IMR-90 (cell line): ENCODE data around the gene ITGA2. TPM values are rescaled to one million over a fixed set of nuclear protein-coding genes. Genes with fewer than 3 reads are reported as not detected.

Source experiments
- ATAC-seq: fragments of 200-7000 bp; cut with Tn5 transposase; 2 replicates; pipeline ENCODE4 v1.9.1; 2020; ENCODE audit warnings: low read depth, mild to moderate bottlenecking, moderate library complexity
- BruUV-seq: library from RNA; stranded (reverse); fragments of 400-500 nt; replicated peaks from 2 replicates; lab custom pipeline; 2021; lab: Mats Ljungman, UMichigan
- CTCF ChIA-PET: fragments of 300-600 bp; formaldehyde crosslinking; extraction: SDS; loops from one replicate; lab custom pipeline; 2021; ENCODE audit warnings: antibody characterized with exemption; lab: Yijun Ruan, JAX
- POLR2A ChIA-PET: fragments of 300-600 bp; sonication (Branson Sonifier 250); formaldehyde crosslinking; loops from one replicate; lab custom pipeline; 2022; ENCODE audit warnings: antibody characterized with exemption; ENCODE audit not compliant: unreplicated experiment; lab: Charles Lee
- DNase-seq: peaks from one replicate; pipeline ENCODE4 v3.0.0; 2013
- H2AFZ ChIP-seq: replicated peaks from 2 replicates; pipeline ENCODE3; 2013; ENCODE audit warnings: low read length, mild to moderate bottlenecking; ENCODE audit not compliant: poor library complexity
- H2AK5ac ChIP-seq: 2 replicates; pipeline ENCODE4 v1.6.1; 2013; ENCODE audit warnings: low read depth, low read length, inconsistent platforms
- H2AK9ac ChIP-seq: replicated peaks from 2 replicates; pipeline ENCODE3; 2013; ENCODE audit warnings: mild to moderate bottlenecking, low read depth, low read length, moderate library complexity; ENCODE audit not compliant: poor library complexity
- H2BK120ac ChIP-seq: 2 replicates; pipeline ENCODE4 v1.6.1; 2013; ENCODE audit warnings: low read depth, low read length, inconsistent platforms
- H2BK15ac ChIP-seq: 3 replicates; pipeline ENCODE4 v1.6.1; 2013; ENCODE audit warnings: low read depth, low read length, inconsistent platforms
- H2BK20ac ChIP-seq: 2 replicates; pipeline ENCODE4 v1.6.1; 2013; ENCODE audit warnings: low read depth, mild to moderate bottlenecking, inconsistent platforms, low read length, moderate library complexity
- H2BK5ac ChIP-seq: 2 replicates; pipeline ENCODE4 v1.6.1; 2013; ENCODE audit warnings: mild to moderate bottlenecking, low read depth, low read length, inconsistent platforms; ENCODE audit not compliant: poor library complexity, severe bottlenecking
- H3K14ac ChIP-seq: replicated peaks from 2 replicates; pipeline ENCODE4 v1.6.1; 2013; ENCODE audit warnings: low read depth, low read length, inconsistent platforms
- H3K18ac ChIP-seq: 2 replicates; pipeline ENCODE4 v1.6.1; 2013; ENCODE audit warnings: low read depth, low read length, control low read depth
- H3K23ac ChIP-seq: 2 replicates; pipeline ENCODE4 v1.6.1; 2013; ENCODE audit warnings: low read depth, low read length, inconsistent platforms
- H3K27ac ChIP-seq: 2 replicates; pipeline ENCODE4 v1.5.1; 2013; ENCODE audit warnings: mild to moderate bottlenecking, control low read depth, low read length; ENCODE audit not compliant: insufficient read depth
- H3K27me3 ChIP-seq: 2 replicates; pipeline ENCODE4 v1.6.1; 2013; ENCODE audit warnings: low read length; ENCODE audit not compliant: control insufficient read depth, insufficient read depth
- H3K36me3 ChIP-seq: 2 replicates; pipeline ENCODE4 v1.6.1; 2013; ENCODE audit warnings: low read length, mixed read lengths; ENCODE audit not compliant: control insufficient read depth, insufficient read depth
- H3K4ac ChIP-seq: 2 replicates; pipeline ENCODE4 v1.6.1; 2013; ENCODE audit warnings: low read depth, low read length, inconsistent platforms
- H3K4me1 ChIP-seq: 2 replicates; pipeline ENCODE4 v1.6.1; 2013; ENCODE audit warnings: low read length, mixed read lengths; ENCODE audit not compliant: control insufficient read depth, insufficient read depth
- H3K4me2 ChIP-seq: 2 replicates; pipeline ENCODE4 v1.6.1; 2013; ENCODE audit warnings: low read depth, mild to moderate bottlenecking, control low read depth, low read length, moderate library complexity
- H3K4me3 ChIP-seq: 2 replicates; pipeline ENCODE4 v1.5.1; 2013; ENCODE audit warnings: low read depth, mild to moderate bottlenecking, control low read depth, low read length, moderate library complexity; ENCODE audit not compliant: insufficient read depth
- H3K56ac ChIP-seq: 2 replicates; pipeline ENCODE4 v1.6.1; 2013; ENCODE audit warnings: low read length, inconsistent platforms; ENCODE audit not compliant: insufficient read depth; ENCODE audit errors: extremely low read depth
- H3K79me1 ChIP-seq, 2 experiments: 2 replicates each; pipeline ENCODE4 v1.6.1; 2013; ENCODE audit warnings: low read length in 2 of 2, inconsistent platforms in 1 of 2, low read depth in 1 of 2
- H3K9ac ChIP-seq: 2 replicates; pipeline ENCODE4 v1.6.1; 2013; ENCODE audit warnings: low read depth, low read length, control low read depth
- H3K9me1 ChIP-seq: 2 replicates; pipeline ENCODE4 v1.6.1; 2013; ENCODE audit warnings: low read length, inconsistent platforms; ENCODE audit not compliant: insufficient read depth
- H3K9me3 ChIP-seq: 2 replicates; pipeline ENCODE4 v1.6.1; 2013; ENCODE audit warnings: low read length; ENCODE audit not compliant: control insufficient read depth, insufficient read depth
- H4K20me1 ChIP-seq: 2 replicates; pipeline ENCODE4 v1.6.1; 2013; ENCODE audit warnings: low read length, inconsistent platforms; ENCODE audit not compliant: insufficient read depth
- H4K5ac ChIP-seq: 2 replicates; pipeline ENCODE4 v1.6.1; 2013; ENCODE audit warnings: mild to moderate bottlenecking, low read depth, low read length, control low read depth
- H4K8ac ChIP-seq, 2 experiments: 2 replicates each; pipeline ENCODE4 v1.6.1; 2013; ENCODE audit warnings: low read depth in 2 of 2, low read length in 2 of 2, control low read depth in 1 of 2, inconsistent platforms in 1 of 2
- H4K91ac ChIP-seq: 2 replicates; pipeline ENCODE4 v1.6.1; 2013; ENCODE audit warnings: low read depth, low read length, inconsistent platforms; ENCODE audit not compliant: insufficient read depth
- FOS ChIP-seq: fragments of 150-350 bp; IDR thresholded peaks from 2 replicates; pipeline ENCODE4 v1.6.1; 2016; ENCODE audit warnings: low read depth, low read length
- MAZ ChIP-seq: IDR thresholded peaks from 2 replicates; pipeline ENCODE4 v1.6.1; 2012; ENCODE audit warnings: low read depth, mild to moderate bottlenecking, low read length, improper control_type of control experiment, moderate library complexity, borderline replicate concordance
- RCOR1 ChIP-seq: IDR thresholded peaks from 2 replicates; pipeline ENCODE4 v1.6.1; 2012; ENCODE audit warnings: mild to moderate bottlenecking, low read length, improper control_type of control experiment; ENCODE audit not compliant: insufficient replicate concordance
- SMC3 ChIP-seq: fragments of 150-350 bp; IDR thresholded peaks from 2 replicates; pipeline ENCODE4 v1.6.1; 2016; ENCODE audit warnings: low read depth, mild to moderate bottlenecking, antibody characterized with exemption, low read length, moderate library complexity
- WGBS, 2 experiments: methylation state at CpG; one replicate each; pipeline versions ENCODE4 v1.1.5 to v1.1.7; 2013; ENCODE audit warnings: missing lambda C conversion rate in 2 of 2; ENCODE audit not compliant: insufficient read length in 1 of 2; ENCODE audit errors: extremely low coverage in 2 of 2; 5-methylcytosine and 5-hydroxymethylcytosine counted together
- dilution Hi-C: fragments of 300-500 bp; cut with HindIII; formaldehyde crosslinking; loops from one replicate; pipeline ENCODE4 v1.14.3; 2018; ENCODE audit warnings: low sequenced_read_pairs; ENCODE audit not compliant: unreplicated experiment
- in situ Hi-C: fragments of 300-500 bp; cut with MboI; formaldehyde crosslinking; loops from 3 replicates; pipeline ENCODE4 v1.14.3; 2019; ENCODE audit warnings: low sequenced_read_pairs, inconsistent platforms, mixed read lengths
- intact Hi-C: fragments of 100-400 bp; cut with micrococcal nuclease; formaldehyde crosslinking; loops from 2 replicates; pipeline ENCODE4 v1.10.0; 2022
- polyA plus RNA-seq, 3 experiments: library from polyadenylated mRNA; depleted of rRNA; stranded (reverse); fragments of >200 nt; gene quantifications; 2 replicates each; pipeline ENCODE4 v1.2.3, GENCODE V29; 2012; ENCODE audit warnings: low replicate concordance in 1 of 3
- total RNA-seq: library from RNA; depleted of rRNA; stranded (reverse); fragments of >200 nt; gene quantifications from 2 replicates; pipeline ENCODE4 v1.2.3, GENCODE V29; 2012
- TF ChIP-seq, protein P1 (sequence below): fragments of 150-350 bp; IDR thresholded peaks from 2 replicates; pipeline ENCODE4 v1.6.1; 2017; ENCODE audit warnings: mild to moderate bottlenecking, antibody characterized with exemption, low read length, low read depth
- TF ChIP-seq, protein P2 (sequence below): conservative IDR thresholded peaks from 2 replicates; pipeline ENCODE4 v1.5.1; 2012; ENCODE audit warnings: mild to moderate bottlenecking, low read depth, low read length, improper control_type of control experiment
- TF ChIP-seq, protein P3 (sequence below): fragments of 150-350 bp; IDR thresholded peaks from 2 replicates; pipeline ENCODE4 v1.6.1; 2016; ENCODE audit warnings: low read depth, mild to moderate bottlenecking, low read length, moderate library complexity, borderline replicate concordance

Gene ITGA2
- total and polyA plus RNA-seq, 2 of the 4 experiments (the other 2 are of a cell fraction): 23.3 to 93.4 TPM

DNA sequence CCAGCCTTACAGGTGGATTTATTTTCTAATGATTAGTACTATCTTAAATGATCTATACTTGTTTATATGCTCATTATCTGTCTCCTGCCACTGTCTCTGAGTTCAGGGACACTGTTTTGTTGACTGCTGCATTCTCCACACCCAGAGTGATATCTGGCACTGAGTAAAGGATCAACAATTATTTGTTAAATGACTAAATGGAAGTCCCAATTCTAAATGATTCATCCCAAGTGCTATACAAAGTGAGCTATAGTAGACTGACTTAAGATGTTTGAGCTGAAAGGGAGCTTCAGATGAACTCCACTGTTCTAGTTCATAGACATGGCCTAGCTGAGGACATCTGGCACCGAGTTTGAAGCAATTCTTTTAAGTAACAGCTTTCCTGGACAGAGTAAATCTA is 40.5 kb downstream of the ITGA2 start:
- Histone ChIP-seq H3K4me1 (peaks cover 27% of the 10 kb centered on the region), H3K14ac (peak overlapping the region; percentile 96), H3K23ac (peak overlapping the region; percentile 91), H3K4me3 (no peak overlapping the region), H2BK5ac (peak overlapping the region; percentile 82), H2AK9ac (no peak overlapping the region), H4K91ac (peak overlapping the region; percentile 95), H3K9me1 (peaks cover 11% of the 10 kb centered on the region), H3K36me3 (peaks cover 3% of the 10 kb centered on the region; the same call in 1 of the 2 replicates), H3K79me1 (peaks cover 16 to 58% of the 10 kb centered on the region in 2 experiments), H3K27ac (peak overlapping the region; percentile 91), H2AK5ac (peak overlapping the region; percentile 99), H3K18ac (peak overlapping the region; percentile 96; the same call in 1 of the 2 replicates), H2BK20ac (peak overlapping the region; percentile 98), H3K56ac (peak overlapping the region; percentile 39; the same call in 1 of the 2 replicates), H4K5ac (peak overlapping the region; percentile 98; the same call in 1 of the 2 replicates), H2BK15ac (peak overlapping the region; percentile 98), H3K27me3 (no peaks in the 10 kb centered on the region), H2BK120ac (peak overlapping the region; percentile 99), H4K8ac (peak overlapping the region; percentile 85 to 92), H3K9ac (no peak overlapping the region), H3K4ac (peak overlapping the region; percentile 96), H4K20me1 (no peaks in the 10 kb centered on the region), H3K4me2 (no peak overlapping the region), H2AFZ (no peak overlapping the region), H3K9me3 (no peaks in the 10 kb centered on the region)
- TF ChIP-seq, protein P1, sequence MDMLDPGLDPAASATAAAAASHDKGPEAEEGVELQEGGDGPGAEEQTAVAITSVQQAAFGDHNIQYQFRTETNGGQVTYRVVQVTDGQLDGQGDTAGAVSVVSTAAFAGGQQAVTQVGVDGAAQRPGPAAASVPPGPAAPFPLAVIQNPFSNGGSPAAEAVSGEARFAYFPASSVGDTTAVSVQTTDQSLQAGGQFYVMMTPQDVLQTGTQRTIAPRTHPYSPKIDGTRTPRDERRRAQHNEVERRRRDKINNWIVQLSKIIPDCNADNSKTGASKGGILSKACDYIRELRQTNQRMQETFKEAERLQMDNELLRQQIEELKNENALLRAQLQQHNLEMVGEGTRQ: no peak
- TF ChIP-seq, protein P2, sequence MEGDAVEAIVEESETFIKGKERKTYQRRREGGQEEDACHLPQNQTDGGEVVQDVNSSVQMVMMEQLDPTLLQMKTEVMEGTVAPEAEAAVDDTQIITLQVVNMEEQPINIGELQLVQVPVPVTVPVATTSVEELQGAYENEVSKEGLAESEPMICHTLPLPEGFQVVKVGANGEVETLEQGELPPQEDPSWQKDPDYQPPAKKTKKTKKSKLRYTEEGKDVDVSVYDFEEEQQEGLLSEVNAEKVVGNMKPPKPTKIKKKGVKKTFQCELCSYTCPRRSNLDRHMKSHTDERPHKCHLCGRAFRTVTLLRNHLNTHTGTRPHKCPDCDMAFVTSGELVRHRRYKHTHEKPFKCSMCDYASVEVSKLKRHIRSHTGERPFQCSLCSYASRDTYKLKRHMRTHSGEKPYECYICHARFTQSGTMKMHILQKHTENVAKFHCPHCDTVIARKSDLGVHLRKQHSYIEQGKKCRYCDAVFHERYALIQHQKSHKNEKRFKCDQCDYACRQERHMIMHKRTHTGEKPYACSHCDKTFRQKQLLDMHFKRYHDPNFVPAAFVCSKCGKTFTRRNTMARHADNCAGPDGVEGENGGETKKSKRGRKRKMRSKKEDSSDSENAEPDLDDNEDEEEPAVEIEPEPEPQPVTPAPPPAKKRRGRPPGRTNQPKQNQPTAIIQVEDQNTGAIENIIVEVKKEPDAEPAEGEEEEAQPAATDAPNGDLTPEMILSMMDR: no peak
- no peak for TF ChIP-seq MAZ
- no peak for TF ChIP-seq SMC3
- no peak for TF ChIP-seq FOS
- no peak for TF ChIP-seq RCOR1
- TF ChIP-seq, protein P3, sequence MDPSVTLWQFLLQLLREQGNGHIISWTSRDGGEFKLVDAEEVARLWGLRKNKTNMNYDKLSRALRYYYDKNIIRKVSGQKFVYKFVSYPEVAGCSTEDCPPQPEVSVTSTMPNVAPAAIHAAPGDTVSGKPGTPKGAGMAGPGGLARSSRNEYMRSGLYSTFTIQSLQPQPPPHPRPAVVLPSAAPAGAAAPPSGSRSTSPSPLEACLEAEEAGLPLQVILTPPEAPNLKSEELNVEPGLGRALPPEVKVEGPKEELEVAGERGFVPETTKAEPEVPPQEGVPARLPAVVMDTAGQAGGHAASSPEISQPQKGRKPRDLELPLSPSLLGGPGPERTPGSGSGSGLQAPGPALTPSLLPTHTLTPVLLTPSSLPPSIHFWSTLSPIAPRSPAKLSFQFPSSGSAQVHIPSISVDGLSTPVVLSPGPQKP: no peak
- in situ Hi-C loops: no loop called here
- ATAC-seq: no peak
- ChIA-PET POLR2A (no interaction called here), CTCF (no interaction called here)
- intact Hi-C loops: loop anchor here (5.0 kb wide), 1 partner anchor 37 kb away; no protein-coding TSS in a partner anchor
- dilution Hi-C loops: no loop called here
- WGBS, 2 experiments: no CpG with 5 or more reads among the region's 1 CpG
- DNase-seq: no peak
- BruUV-seq: no TSS peak
